HEK293T (cell line): Measurements from ENCODE around the gene ZSCAN22.

Source experiments
- BHLHE40 ChIP-seq: fragments of 450-650 bp; IDR thresholded peaks from 2 replicates; pipeline ENCODE4 v1.6.1; 2016; ENCODE audit warnings: mild to moderate bottlenecking, moderate library complexity, borderline replicate concordance
- CTBP1 ChIP-seq: fragments of 450-650 bp; IDR thresholded peaks from 2 replicates; pipeline ENCODE4 v1.6.1; 2016; ENCODE audit warnings: borderline replicate concordance
- FOXA1 ChIP-seq: fragments of 450-650 bp; IDR thresholded peaks from 2 replicates; pipeline ENCODE4 v1.6.1; 2016; ENCODE audit warnings: mild to moderate bottlenecking
- FOXK2 ChIP-seq: fragments of 450-650 bp; IDR thresholded peaks from 2 replicates; pipeline ENCODE4 v1.6.1; 2016; ENCODE audit warnings: mild to moderate bottlenecking
- HDGF ChIP-seq: fragments of 450-650 bp; IDR thresholded peaks from 2 replicates; pipeline ENCODE4 v1.6.1; 2017; ENCODE audit warnings: antibody characterized with exemption, borderline replicate concordance
- NFRKB ChIP-seq: fragments of 450-650 bp; IDR thresholded peaks from 2 replicates; pipeline ENCODE4 v1.6.1; 2016; ENCODE audit warnings: mild to moderate bottlenecking, moderate library complexity
- ZNF384 ChIP-seq: fragments of 450-650 bp; IDR thresholded peaks from 2 replicates; pipeline ENCODE4 v1.6.1; 2016

DNA sequence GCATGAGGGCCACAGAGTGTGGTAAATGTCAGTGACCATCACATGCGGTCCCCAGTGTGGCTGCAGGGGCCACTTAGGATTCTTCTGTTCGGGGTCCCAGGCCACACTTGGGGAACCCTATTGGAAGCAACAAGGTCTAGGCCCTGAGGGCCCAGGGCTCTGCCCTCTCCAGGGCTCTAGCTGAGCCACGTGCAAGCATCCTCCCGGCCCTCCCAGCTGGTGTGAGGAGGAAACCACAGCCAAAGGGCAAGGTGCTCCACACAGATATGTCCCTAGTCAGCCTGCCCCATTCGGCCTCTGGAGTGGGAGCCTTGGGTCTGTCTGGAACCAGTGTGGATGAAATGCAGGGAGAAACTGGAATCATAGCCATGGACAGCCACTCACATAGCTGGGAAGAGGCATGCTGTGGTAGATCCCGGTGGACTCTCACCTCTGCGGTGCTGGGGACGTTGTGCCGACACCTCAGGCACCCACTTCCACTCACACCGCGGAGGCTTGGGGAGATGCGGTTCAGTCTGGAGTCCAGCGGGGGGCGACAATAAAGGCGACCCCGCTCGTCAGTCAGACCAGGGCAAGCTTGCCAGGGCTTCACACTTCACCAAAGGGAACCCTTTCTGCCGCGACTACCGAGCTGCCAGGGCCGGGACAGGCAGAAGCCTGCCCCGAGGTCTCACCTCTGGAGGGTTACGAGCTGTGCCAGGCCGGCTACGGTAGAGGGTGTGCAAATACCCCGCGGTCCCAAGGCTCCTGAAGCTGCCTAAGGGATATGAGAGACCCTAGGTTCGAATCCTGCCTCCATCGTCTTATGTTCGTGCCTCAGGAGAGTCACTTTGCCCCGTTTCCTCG lies 40.0 kb downstream of the ZSCAN22 start:
- TF ChIP-seq BHLHE40 (no peak), CTBP1 (no peak), FOXA1 (no peak), FOXK2 (no peak), NFRKB (no peak), ZNF384 (no peak), HDGF (no peak)
